A673 (cell line): ENCODE results near the gene TMEM178B. TPM values are rescaled to one million over a fixed set of nuclear protein-coding genes. Genes with fewer than 3 reads are reported as not detected.

ENCODE experiments used
- BruUV-seq: library from RNA; stranded (reverse); fragments of 400-500 nt; replicated peaks from 2 replicates; lab custom pipeline; 2021; lab: Mats Ljungman, UMichigan
- CTCF ChIA-PET: fragments of 300-600 bp; sonication (Branson Sonifier 250); formaldehyde crosslinking; loops from one replicate; lab custom pipeline; 2022; ENCODE audit warnings: antibody characterized with exemption; lab: Charles Lee
- POLR2A ChIA-PET: fragments of 300-600 bp; sonication (Branson Sonifier 250); formaldehyde crosslinking; loops from one replicate; lab custom pipeline; 2022; ENCODE audit warnings: antibody characterized with exemption; ENCODE audit not compliant: low non-redundant PET; lab: Charles Lee
- DNase-seq: peaks from one replicate; pipeline ENCODE4 v3.0.0-alpha.2; 2015; ENCODE audit warnings: low spot score
- H3K27ac ChIP-seq: fragments of 200-600 bp; sonication (generic); 2 replicates; pipeline ENCODE4 v1.5.1; 2016; ENCODE audit warnings: mixed run types, low read depth, mild to moderate bottlenecking, mixed read lengths, antibody characterized with exemption, low read length; ENCODE audit not compliant: poor library complexity, severe bottlenecking
- H3K27me3 ChIP-seq: fragments of 200-600 bp; sonication (generic); replicated peaks from 2 replicates; pipeline ENCODE4 v1.6.1; 2017; ENCODE audit warnings: mixed run types, low read depth, mild to moderate bottlenecking, mixed read lengths, antibody characterized with exemption, low read length; ENCODE audit not compliant: insufficient read depth, poor library complexity
- H3K36me3 ChIP-seq: fragments of 200-600 bp; sonication (generic); 2 replicates; pipeline ENCODE4 v1.6.1; 2016; ENCODE audit warnings: mixed run types, mild to moderate bottlenecking, mixed read lengths, antibody characterized with exemption, low read length; ENCODE audit not compliant: insufficient read depth, poor library complexity, severe bottlenecking
- H3K4me1 ChIP-seq: fragments of 200-600 bp; sonication (generic); 2 replicates; pipeline ENCODE4 v1.6.1; 2017; ENCODE audit warnings: mixed run types, mild to moderate bottlenecking, mixed read lengths, antibody characterized with exemption, low read length; ENCODE audit not compliant: insufficient read depth, poor library complexity, severe bottlenecking
- H3K4me3 ChIP-seq: fragments of 200-600 bp; sonication (generic); 2 replicates; pipeline ENCODE4 v1.5.1; 2016; ENCODE audit warnings: low read depth, mixed run types, mild to moderate bottlenecking, mixed read lengths, low read length; ENCODE audit not compliant: poor library complexity, severe bottlenecking
- H3K9me3 ChIP-seq: fragments of 200-600 bp; sonication (generic); 2 replicates; pipeline ENCODE4 v1.6.1; 2016; ENCODE audit warnings: mixed run types, low read depth, mild to moderate bottlenecking, mixed read lengths, antibody characterized with exemption, low read length; ENCODE audit not compliant: poor library complexity, severe bottlenecking
- EZH2 ChIP-seq: fragments of 200-600 bp; sonication (generic); IDR thresholded peaks from 2 replicates; pipeline ENCODE4 v1.6.1; 2017; ENCODE audit warnings: borderline replicate concordance, low read depth, mild to moderate bottlenecking, mixed read lengths, antibody characterized with exemption, low read length; ENCODE audit not compliant: poor library complexity, severe bottlenecking
- intact Hi-C: fragments of 100-400 bp; cut with micrococcal nuclease; formaldehyde crosslinking; loops from one replicate; pipeline ENCODE4 v1.10.0; 2022; ENCODE audit not compliant: unreplicated experiment
- total RNA-seq: library from RNA; stranded (reverse); gene quantifications from 2 replicates; pipeline ENCODE4 v1.2.3, GENCODE V29; 2021
- TF ChIP-seq, protein P1 (sequence below): fragments of 300-800, 200-600 bp; sonication (generic); conservative IDR thresholded peaks from 2 replicates; pipeline ENCODE4 v1.5.1; 2017; ENCODE audit warnings: low read depth, mild to moderate bottlenecking, antibody characterized with exemption, low read length, moderate library complexity, mixed read lengths

Gene TMEM178B
- total RNA-seq, 1 experiment from 2014 or later: 2.8 TPM

- intact Hi-C loops: no loop called here
- Histone ChIP-seq H3K36me3 (no peaks in the 10 kb centered on the region), H3K4me1 (no peaks in the 10 kb centered on the region), H3K4me3 (no peak overlapping the region), H3K27me3 (no peaks in the 10 kb centered on the region), H3K9me3 (no peaks in the 10 kb centered on the region), H3K27ac (no peak overlapping the region)
- ChIA-PET POLR2A (no interaction called here), CTCF (no interaction called here)
- TF ChIP-seq, protein P1, sequence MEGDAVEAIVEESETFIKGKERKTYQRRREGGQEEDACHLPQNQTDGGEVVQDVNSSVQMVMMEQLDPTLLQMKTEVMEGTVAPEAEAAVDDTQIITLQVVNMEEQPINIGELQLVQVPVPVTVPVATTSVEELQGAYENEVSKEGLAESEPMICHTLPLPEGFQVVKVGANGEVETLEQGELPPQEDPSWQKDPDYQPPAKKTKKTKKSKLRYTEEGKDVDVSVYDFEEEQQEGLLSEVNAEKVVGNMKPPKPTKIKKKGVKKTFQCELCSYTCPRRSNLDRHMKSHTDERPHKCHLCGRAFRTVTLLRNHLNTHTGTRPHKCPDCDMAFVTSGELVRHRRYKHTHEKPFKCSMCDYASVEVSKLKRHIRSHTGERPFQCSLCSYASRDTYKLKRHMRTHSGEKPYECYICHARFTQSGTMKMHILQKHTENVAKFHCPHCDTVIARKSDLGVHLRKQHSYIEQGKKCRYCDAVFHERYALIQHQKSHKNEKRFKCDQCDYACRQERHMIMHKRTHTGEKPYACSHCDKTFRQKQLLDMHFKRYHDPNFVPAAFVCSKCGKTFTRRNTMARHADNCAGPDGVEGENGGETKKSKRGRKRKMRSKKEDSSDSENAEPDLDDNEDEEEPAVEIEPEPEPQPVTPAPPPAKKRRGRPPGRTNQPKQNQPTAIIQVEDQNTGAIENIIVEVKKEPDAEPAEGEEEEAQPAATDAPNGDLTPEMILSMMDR: no peak
- no peak for TF ChIP-seq EZH2
- no peak for DNase-seq
- no TSS peak for BruUV-seq
Observed at GRCh38 chr7:141335164-141335563, 261.3 kb downstream of the TMEM178B start.

- no TSS peak for BruUV-seq
- no peak for TF ChIP-seq EZH2
- TF ChIP-seq, protein P1: no peak
Observed at GRCh38 chr7:141339603-141340002, 265.7 kb downstream of the TMEM178B start.

DNA sequence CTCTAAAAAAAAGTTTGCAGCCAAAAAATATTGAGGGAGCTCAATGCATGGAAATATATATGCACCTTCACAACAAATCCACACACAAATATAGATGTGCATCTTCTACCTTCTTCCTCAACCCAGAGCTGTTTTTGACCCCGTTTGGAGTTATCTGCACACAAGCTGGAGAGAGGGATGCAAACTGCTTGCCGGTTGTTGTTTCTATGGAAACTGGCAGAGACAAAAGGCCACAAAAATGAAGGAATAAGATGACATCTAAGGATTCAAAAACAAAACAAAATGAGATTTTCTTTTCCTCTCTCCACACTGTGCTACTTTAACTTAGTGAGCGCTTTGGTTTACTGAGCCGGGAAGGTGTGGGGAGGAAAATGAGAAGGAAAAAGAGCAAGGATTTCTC is 267.1 kb downstream of the TMEM178B start:
- Histone ChIP-seq H3K36me3 (no peaks in the 10 kb centered on the region), H3K9me3 (no peaks in the 10 kb centered on the region), H3K27me3 (no peaks in the 10 kb centered on the region), H3K4me3 (no peak overlapping the region), H3K4me1 (no peaks in the 10 kb centered on the region), H3K27ac (no peak overlapping the region)
- intact Hi-C loops: no loop called here
- ChIA-PET POLR2A (no interaction called here), CTCF (no interaction called here)
- no TSS peak for BruUV-seq
- DNase-seq: no peak
- TF ChIP-seq, protein P1: no peak
- TF ChIP-seq EZH2: no peak

More at GRCh38 chr7:141339603-141340002, 265.7 kb downstream of the TMEM178B start:
- Histone ChIP-seq H3K9me3 (no peaks in the 10 kb centered on the region), H3K4me1 (no peaks in the 10 kb centered on the region), H3K36me3 (no peaks in the 10 kb centered on the region), H3K27me3 (no peaks in the 10 kb centered on the region), H3K4me3 (no peak overlapping the region), H3K27ac (no peak overlapping the region)
- CTCF ChIA-PET: no interaction called here
- no peak for DNase-seq
- intact Hi-C loops: no loop called here
- POLR2A ChIA-PET: no interaction called here
